Natural killer cell (primary cell): Measurements from ENCODE around the gene TFPI. TPM values are rescaled to one million over a fixed set of nuclear protein-coding genes. Genes with fewer than 3 reads are reported as not detected.

Experiments used
- ATAC-seq, 3 donors: fragments of 150-1000 bp in 2 of 3; fragments of 200-7000 bp in 1 of 3; cut with Tn5 transposase; 1 replicate in 1 of 3; 2 replicates in 2 of 3; pipeline ENCODE4 v1.10.0; 2021; ENCODE audit warnings: mild to moderate bottlenecking in 2 of 3, moderate library complexity in 2 of 3
- DNase-seq, 2 donors: peaks; one replicate each; pipeline versions ENCODE4 v3.0.0 to v3.0.0-alpha.2; 2013 to 2021; ENCODE audit warnings: mixed read lengths in 1 of 2
- H3K27ac ChIP-seq: one replicate; pipeline ENCODE4 v1.5.1; 2013; ENCODE audit warnings: mild to moderate bottlenecking, low read length
- H3K27me3 ChIP-seq: one replicate; pipeline ENCODE4 v1.6.1; 2013; ENCODE audit warnings: low read length; ENCODE audit not compliant: control insufficient read depth, insufficient read depth
- H3K36me3 ChIP-seq: one replicate; pipeline ENCODE4 v1.6.1; 2013; ENCODE audit warnings: low read length; ENCODE audit not compliant: control insufficient read depth, insufficient read depth
- H3K4me1 ChIP-seq: one replicate; pipeline ENCODE4 v1.6.1; 2013; ENCODE audit warnings: low read length; ENCODE audit not compliant: control insufficient read depth, insufficient read depth
- H3K4me3 ChIP-seq: one replicate; pipeline ENCODE4 v1.5.1; 2013; ENCODE audit warnings: low read length
- H3K9me3 ChIP-seq: one replicate; pipeline ENCODE4 v1.6.1; 2013; ENCODE audit warnings: low read length; ENCODE audit not compliant: control insufficient read depth, insufficient read depth
- H3K27ac Mint-ChIP-seq, 2 donors: one replicate each; pipeline ENCODE4 v1.8.0; 2022; ENCODE audit warnings: mild to moderate bottlenecking in 2 of 2, mixed read lengths in 2 of 2, moderate library complexity in 1 of 2
- H3K27me3 Mint-ChIP-seq, 2 donors: one replicate each; pipeline ENCODE4 v1.8.0; 2022; ENCODE audit warnings: low read depth in 2 of 2, mixed read lengths in 2 of 2
- H3K36me3 Mint-ChIP-seq: one replicate; pipeline ENCODE4 v1.8.0; 2022; ENCODE audit warnings: mixed read lengths
- H3K4me1 Mint-ChIP-seq, 2 donors: one replicate each; pipeline ENCODE4 v1.8.0; 2022; ENCODE audit warnings: mixed read lengths in 2 of 2
- H3K4me3 Mint-ChIP-seq: one replicate; pipeline ENCODE4 v1.8.0; 2022; ENCODE audit warnings: mild to moderate bottlenecking, moderate library complexity, mixed read lengths
- H3K9me3 Mint-ChIP-seq, 2 donors: one replicate each; pipeline ENCODE4 v1.8.0; 2022; ENCODE audit warnings: mixed read lengths in 2 of 2
- CTCF ChIP-seq: fragments of 200-600 bp; IDR thresholded peaks from one replicate; pipeline ENCODE4 v1.8.0; 2022; ENCODE audit warnings: antibody characterized with exemption
- WGBS: methylation state at CpG from one replicate; pipeline ENCODE4 v1.1.7; 2013; ENCODE audit warnings: missing lambda C conversion rate; ENCODE audit not compliant: insufficient coverage; 5-methylcytosine and 5-hydroxymethylcytosine counted together
- intact Hi-C: fragments of 100-400 bp; cut with micrococcal nuclease; formaldehyde crosslinking; loops from one replicate; pipeline ENCODE4 v1.14.2; 2022
- total RNA-seq, 4 donors: library from RNA; stranded (reverse); fragments of 120-200 nt in 1 of 4; gene quantifications; one replicate each; pipeline versions ENCODE4 v1.2.3 to v1.2.4, GENCODE V29; 2013 to 2022

TFPI gene
- total RNA-seq, 3 donors from 2014 or later (not counting 1 experiment from before 2014, with no cell fraction given): 0.10 to 1.2 (median 0.23) TPM

- intact Hi-C loops: no loop called here
- ATAC-seq (no peak), DNase-seq (no peak)
- Histone ChIP-seq H3K36me3 (no peaks in the 10 kb centered on the region), H3K27me3 (no peaks in the 10 kb centered on the region), H3K27ac (no peak overlapping the region), H3K9me3 (peaks cover 7% of the 10 kb centered on the region), H3K4me1 (no peaks in the 10 kb centered on the region), H3K4me3 (no peak overlapping the region)
- Mint-ChIP-seq H3K9me3 (peaks cover 9 to 10% of the 10 kb centered on the region in 2 donors), H3K4me3 (no peak overlapping the region), H3K27ac (no peak overlapping the region), H3K27me3 (no peaks in the 10 kb centered on the region), H3K4me1 (peaks cover 0 to 8% of the 10 kb centered on the region in 2 donors), H3K36me3 (peaks cover 8% of the 10 kb centered on the region)
- 100% methylated on average over 1 of the region's 1 CpG for whole genome bisulfite sequencing
- no peak for TF ChIP-seq CTCF
Measured at GRCh38 chr2:187590175-187590574, 35.9 kb upstream of the TFPI start.

GRCh38 chr2:187586011-187586641 lies 31.9 kb upstream of the TFPI start:
- peaks cover 8% of the 10 kb centered on the region for H3K36me3 Mint-ChIP-seq
- Histone ChIP-seq H3K4me3 (no peak overlapping the region), H3K27me3 (no peaks in the 10 kb centered on the region), H3K27ac (no peak overlapping the region), H3K4me1 (no peaks in the 10 kb centered on the region), H3K9me3 (peaks cover 2% of the 10 kb centered on the region), H3K36me3 (no peaks in the 10 kb centered on the region)
- H3K4me1 Mint-ChIP-seq: peaks cover 0 to 12% of the 10 kb centered on the region in 2 donors
- no peak for TF ChIP-seq CTCF
- WGBS: 29% methylated on average over 4 of the region's 4 CpGs
- peak overlapping the region; percentile 18 for H3K4me3 Mint-ChIP-seq
- peak in 1 of 2 donors; percentile 24 for DNase-seq
- intact Hi-C loops: no loop called here
- ATAC-seq: peak; percentile 77 to 90 (median 83)
- peak overlapping the region; percentile 66 to 77 for H3K27ac Mint-ChIP-seq
- H3K9me3 Mint-ChIP-seq: peaks cover 9 to 10% of the 10 kb centered on the region in 2 donors
- no peaks in the 10 kb centered on the region for H3K27me3 Mint-ChIP-seq

GRCh38 chr2:187581125-187581896 lies 27.1 kb upstream of the TFPI start:
- peak; percentile 48 for TF ChIP-seq CTCF
- ATAC-seq: no peak
- H3K27me3 Mint-ChIP-seq: no peaks in the 10 kb centered on the region

More at GRCh38 chr2:187581125-187581896, 27.1 kb upstream of the TFPI start:
- peaks cover 0 to 9% of the 10 kb centered on the region in 2 donors for H3K4me1 Mint-ChIP-seq
- no peaks in the 10 kb centered on the region for H3K36me3 Mint-ChIP-seq
- Histone ChIP-seq H3K27me3 (no peaks in the 10 kb centered on the region), H3K9me3 (no peaks in the 10 kb centered on the region), H3K4me3 (no peak overlapping the region), H3K4me1 (no peaks in the 10 kb centered on the region), H3K27ac (no peak overlapping the region), H3K36me3 (no peaks in the 10 kb centered on the region)
- no peak overlapping the region for H3K27ac Mint-ChIP-seq
- no peak overlapping the region for H3K4me3 Mint-ChIP-seq
- H3K9me3 Mint-ChIP-seq: peaks cover 0 to 4% of the 10 kb centered on the region in 2 donors
- intact Hi-C loops: no loop called here
- DNase-seq: peak in 1 of 2 donors; percentile 47
- WGBS: 24% methylated on average over 3 of the region's 4 CpGs
